ENCODE measurements around the gene PHACTR3. TPM values are rescaled to one million over a fixed set of nuclear protein-coding genes. Genes with fewer than 3 reads are reported as not detected.

The PHACTR3 gene
- total RNA-seq, 1 donor from 2014 or later = 1.4 TPM

DNA sequence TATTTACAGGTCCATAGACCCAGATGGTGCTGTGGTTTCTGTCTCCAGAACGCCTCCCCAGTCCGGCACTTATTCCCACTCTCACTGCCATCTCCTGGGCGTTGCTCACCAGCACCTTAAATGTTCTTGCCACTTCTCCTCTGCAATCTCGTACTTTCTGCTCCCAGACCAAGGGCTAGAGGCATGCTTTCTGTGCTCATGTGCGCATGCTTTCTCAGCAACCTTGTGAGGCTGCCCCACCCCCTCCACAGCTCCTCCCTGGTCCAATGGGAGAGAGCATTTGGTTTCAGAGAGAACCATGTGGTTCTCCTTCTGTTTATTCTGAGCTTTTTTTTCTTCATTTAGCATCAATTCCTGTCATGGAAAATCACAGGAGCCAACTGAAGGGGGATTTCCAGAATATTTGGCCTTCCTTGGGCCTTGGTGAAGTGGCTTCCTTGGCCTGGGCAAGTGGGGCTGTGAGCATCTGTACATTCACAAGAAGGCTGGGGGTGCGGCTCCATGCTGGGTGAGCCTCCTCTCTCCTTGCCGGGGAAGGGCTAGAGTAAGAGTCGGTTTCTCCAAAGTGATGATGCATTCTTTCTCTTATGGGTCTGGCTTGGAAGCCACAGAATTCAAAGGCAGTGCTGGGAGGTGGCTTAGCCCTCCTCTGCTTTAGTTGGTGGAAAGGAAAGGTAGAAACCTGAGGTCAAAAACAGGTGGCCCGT is 66.6 kb downstream of the PHACTR3 start:
- Histone ChIP-seq H3K4me3 (no peak overlapping the region), H3K4me2 (no peak overlapping the region), H3K36me3 (no peaks in the 10 kb centered on the region), H3K9ac (no peak overlapping the region), H3K27ac (no peak overlapping the region), H3K27me3 (no peaks in the 10 kb centered on the region), H3K4me1 (no peaks in the 10 kb centered on the region), H3K79me2 (ENCODE audit: low read depth) (no peaks in the 10 kb centered on the region), H3F3A (ENCODE audit: low read depth) (no peaks in the 10 kb centered on the region), H4K20me1 (ENCODE audit: low read depth) (no peaks in the 10 kb centered on the region), H2AFZ (replicated peaks) (no peak overlapping the region), H3K9me3 (ENCODE audit: low read depth) (peaks cover 8% of the 10 kb centered on the region)
- Mint-ChIP-seq H3K27ac (no peak overlapping the region), H3K4me1 (no peaks in the 10 kb centered on the region), H3K9me3 (no peaks in the 10 kb centered on the region), H3K4me3 (no peak overlapping the region), H3K36me3 (no peaks in the 10 kb centered on the region), H3K27me3 (ENCODE audit: insufficient read depth, low read depth) (peaks cover 7% of the 10 kb centered on the region)
- TF ChIP-seq, protein P1, sequence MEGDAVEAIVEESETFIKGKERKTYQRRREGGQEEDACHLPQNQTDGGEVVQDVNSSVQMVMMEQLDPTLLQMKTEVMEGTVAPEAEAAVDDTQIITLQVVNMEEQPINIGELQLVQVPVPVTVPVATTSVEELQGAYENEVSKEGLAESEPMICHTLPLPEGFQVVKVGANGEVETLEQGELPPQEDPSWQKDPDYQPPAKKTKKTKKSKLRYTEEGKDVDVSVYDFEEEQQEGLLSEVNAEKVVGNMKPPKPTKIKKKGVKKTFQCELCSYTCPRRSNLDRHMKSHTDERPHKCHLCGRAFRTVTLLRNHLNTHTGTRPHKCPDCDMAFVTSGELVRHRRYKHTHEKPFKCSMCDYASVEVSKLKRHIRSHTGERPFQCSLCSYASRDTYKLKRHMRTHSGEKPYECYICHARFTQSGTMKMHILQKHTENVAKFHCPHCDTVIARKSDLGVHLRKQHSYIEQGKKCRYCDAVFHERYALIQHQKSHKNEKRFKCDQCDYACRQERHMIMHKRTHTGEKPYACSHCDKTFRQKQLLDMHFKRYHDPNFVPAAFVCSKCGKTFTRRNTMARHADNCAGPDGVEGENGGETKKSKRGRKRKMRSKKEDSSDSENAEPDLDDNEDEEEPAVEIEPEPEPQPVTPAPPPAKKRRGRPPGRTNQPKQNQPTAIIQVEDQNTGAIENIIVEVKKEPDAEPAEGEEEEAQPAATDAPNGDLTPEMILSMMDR (IDR thresholded peaks at IDR 0.05) = no peak
- TF ChIP-seq EZH2phosphoT487 (IDR thresholded peaks at IDR 0.05) (no peak), EZH2 (IDR thresholded peaks at IDR 0.05) (no peak)
- DNase-seq (ENCODE audit: low spot score) = no peak

DNA sequence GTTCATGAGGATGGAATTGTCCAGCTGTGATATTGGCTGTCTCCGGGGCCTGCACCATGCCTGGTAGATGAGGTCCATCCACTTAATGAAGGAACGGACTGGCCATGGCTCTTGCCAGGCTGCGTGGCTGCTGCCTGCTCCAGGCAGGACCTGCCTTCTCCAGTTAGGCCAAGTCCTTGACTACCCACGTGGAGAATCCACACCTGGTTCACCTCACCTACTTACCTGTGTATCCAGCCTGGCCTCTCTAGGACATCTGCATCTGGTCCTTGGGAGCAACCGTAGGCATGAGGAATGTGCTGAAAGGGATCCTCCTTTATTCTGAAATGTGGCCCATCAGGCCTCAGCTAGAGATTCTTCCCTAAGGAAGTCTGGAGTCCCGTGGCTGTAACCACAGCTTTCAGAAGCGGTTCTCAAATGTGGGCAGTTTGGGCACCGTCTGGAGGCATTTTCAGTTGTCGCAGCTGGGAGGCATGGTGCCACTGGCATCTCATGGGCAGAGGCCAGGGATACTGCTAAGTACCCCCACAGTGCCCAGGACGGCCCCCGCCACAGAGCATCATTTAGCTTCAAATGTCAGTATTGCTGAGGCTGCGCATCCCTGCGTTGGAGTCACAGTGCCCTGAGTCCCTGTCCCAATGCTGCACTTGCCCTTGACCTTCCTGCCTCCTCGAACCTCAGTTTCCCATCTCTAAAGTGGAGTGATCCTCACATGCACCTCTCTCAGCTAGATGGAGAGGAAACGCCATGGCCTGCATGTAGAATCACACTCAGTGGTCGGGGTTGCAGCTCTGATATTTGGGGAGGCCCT is 67.5 kb downstream of the PHACTR3 start:
- no peaks in the 10 kb centered on the region for H3K36me3 ChIP-seq
- Mint-ChIP-seq H3K27me3 (ENCODE audit: insufficient read depth, low read depth) (peaks cover 7% of the 10 kb centered on the region), H3K9me3 (no peaks in the 10 kb centered on the region), H3K4me3 (no peak overlapping the region), H3K36me3 (no peaks in the 10 kb centered on the region), H3K27ac (no peak overlapping the region), H3K4me1 (peaks cover 6% of the 10 kb centered on the region)
- no peak overlapping the region for H3K4me3 ChIP-seq
- no peak for DNase-seq (ENCODE audit: low spot score)
- H3K4me1 ChIP-seq = no peaks in the 10 kb centered on the region
- H3K79me2 ChIP-seq (ENCODE audit: low read depth) = no peaks in the 10 kb centered on the region
- H3K9me3 ChIP-seq (ENCODE audit: low read depth) = peaks cover 8% of the 10 kb centered on the region
- H3K4me2 ChIP-seq = no peak overlapping the region
- H3K9ac ChIP-seq = no peak overlapping the region
- H3K27me3 ChIP-seq = no peaks in the 10 kb centered on the region
- H4K20me1 ChIP-seq (ENCODE audit: low read depth) = no peaks in the 10 kb centered on the region
- H3K27ac ChIP-seq = no peak overlapping the region
- no peaks in the 10 kb centered on the region for H3F3A ChIP-seq (ENCODE audit: low read depth)
- TF ChIP-seq, protein P1 (IDR thresholded peaks at IDR 0.05) = no peak
- TF ChIP-seq EZH2phosphoT487 (IDR thresholded peaks at IDR 0.05) (no peak), EZH2 (IDR thresholded peaks at IDR 0.05) (no peak)
- H2AFZ ChIP-seq (replicated peaks) = no peak overlapping the region

DNA sequence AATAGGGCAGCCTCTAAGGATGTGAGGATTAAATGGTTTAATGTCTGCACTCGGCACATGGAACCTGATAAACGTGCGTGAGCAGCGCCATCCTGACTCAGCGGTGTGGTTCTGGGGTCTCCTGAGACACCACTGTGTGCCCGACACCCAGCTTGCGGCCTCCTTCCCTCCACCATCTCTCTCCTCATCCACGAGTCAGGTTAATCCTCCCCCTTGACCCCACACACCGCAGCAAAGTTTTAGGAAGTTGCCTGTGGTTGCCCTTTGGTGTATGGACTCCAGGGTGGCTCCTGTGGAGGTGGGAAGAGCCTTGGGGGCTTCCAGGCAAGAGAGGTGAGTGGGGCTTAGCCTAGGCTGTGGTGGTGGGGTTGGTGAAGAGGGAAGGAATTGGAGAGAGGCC is 68.2 kb downstream of the PHACTR3 start:
- Histone ChIP-seq H3K9ac (no peak overlapping the region), H3K4me2 (no peak overlapping the region), H3K9me3 (ENCODE audit: low read depth) (peaks cover 8% of the 10 kb centered on the region), H3F3A (ENCODE audit: low read depth) (no peaks in the 10 kb centered on the region), H3K4me3 (no peak overlapping the region), H3K27ac (no peak overlapping the region), H4K20me1 (ENCODE audit: low read depth) (no peaks in the 10 kb centered on the region), H3K79me2 (ENCODE audit: low read depth) (no peaks in the 10 kb centered on the region), H3K4me1 (no peaks in the 10 kb centered on the region), H3K36me3 (no peaks in the 10 kb centered on the region), H3K27me3 (no peaks in the 10 kb centered on the region), H2AFZ (replicated peaks) (no peak overlapping the region)
- peaks cover 10% of the 10 kb centered on the region for H3K4me1 Mint-ChIP-seq
- TF ChIP-seq, protein P1 (IDR thresholded peaks at IDR 0.05) = no peak
- no peak for TF ChIP-seq EZH2 (IDR thresholded peaks at IDR 0.05)
- TF ChIP-seq EZH2phosphoT487 (IDR thresholded peaks at IDR 0.05) = no peak
- no peaks in the 10 kb centered on the region for H3K9me3 Mint-ChIP-seq
- H3K27me3 Mint-ChIP-seq (ENCODE audit: insufficient read depth, low read depth) = peaks cover 7% of the 10 kb centered on the region
- H3K27ac Mint-ChIP-seq = no peak overlapping the region
- H3K36me3 Mint-ChIP-seq = no peaks in the 10 kb centered on the region
- DNase-seq (ENCODE audit: low spot score) = no peak
- no peak overlapping the region for H3K4me3 Mint-ChIP-seq

Measured in neural progenitor cell (in vitro differentiated cells).